ENCODE results near the gene SLC8A3.

DNA sequence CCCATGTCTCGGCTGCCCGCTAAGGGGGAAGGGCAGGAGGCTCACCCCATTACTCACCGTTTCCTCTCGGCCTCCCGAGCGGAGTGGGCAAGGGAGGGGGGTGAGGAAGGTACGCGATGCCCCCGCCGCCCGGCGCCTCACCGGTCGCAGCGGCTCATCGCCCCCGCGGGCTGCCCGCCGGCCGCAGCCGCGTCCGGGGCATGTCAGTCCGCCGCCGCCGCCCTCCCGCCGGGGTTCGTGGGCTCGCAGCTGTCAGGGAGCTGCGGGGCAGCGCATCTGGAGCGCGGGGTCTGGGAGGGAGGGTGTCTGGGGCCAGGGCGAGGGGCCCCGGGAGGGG lies 461 bp downstream of the SLC8A3 start:
- no peak for TF ChIP-seq POLR2A (IDR thresholded peaks at IDR 0.05; ENCODE audit: low read depth)
- TF ChIP-seq, protein P1, sequence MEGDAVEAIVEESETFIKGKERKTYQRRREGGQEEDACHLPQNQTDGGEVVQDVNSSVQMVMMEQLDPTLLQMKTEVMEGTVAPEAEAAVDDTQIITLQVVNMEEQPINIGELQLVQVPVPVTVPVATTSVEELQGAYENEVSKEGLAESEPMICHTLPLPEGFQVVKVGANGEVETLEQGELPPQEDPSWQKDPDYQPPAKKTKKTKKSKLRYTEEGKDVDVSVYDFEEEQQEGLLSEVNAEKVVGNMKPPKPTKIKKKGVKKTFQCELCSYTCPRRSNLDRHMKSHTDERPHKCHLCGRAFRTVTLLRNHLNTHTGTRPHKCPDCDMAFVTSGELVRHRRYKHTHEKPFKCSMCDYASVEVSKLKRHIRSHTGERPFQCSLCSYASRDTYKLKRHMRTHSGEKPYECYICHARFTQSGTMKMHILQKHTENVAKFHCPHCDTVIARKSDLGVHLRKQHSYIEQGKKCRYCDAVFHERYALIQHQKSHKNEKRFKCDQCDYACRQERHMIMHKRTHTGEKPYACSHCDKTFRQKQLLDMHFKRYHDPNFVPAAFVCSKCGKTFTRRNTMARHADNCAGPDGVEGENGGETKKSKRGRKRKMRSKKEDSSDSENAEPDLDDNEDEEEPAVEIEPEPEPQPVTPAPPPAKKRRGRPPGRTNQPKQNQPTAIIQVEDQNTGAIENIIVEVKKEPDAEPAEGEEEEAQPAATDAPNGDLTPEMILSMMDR (IDR thresholded peaks at IDR 0.05) = no peak
